Kidney (tissue), 14 donors: Measurements from ENCODE around the gene CEP104. TPM values are rescaled to one million over a fixed set of nuclear protein-coding genes. Genes with fewer than 3 reads are reported as not detected.

Experiments
- DNase-seq, 5 donors: peaks; one replicate each; pipeline ENCODE4 v3.0.0-alpha.2; 2013 to 2020
- FAIRE-seq: peaks from 2 replicates; lab custom pipeline; 2012; peaks lifted over from hg19 to GRCh38; lab: Jason Lieb, UNC
- H3K27ac ChIP-seq, 2 donors: one replicate each; pipeline ENCODE4 v1.7.0; 2013; ENCODE audit warnings: low read depth in 2 of 2, low read length in 2 of 2, inconsistent platforms in 1 of 2
- H3K27me3 ChIP-seq: one replicate; pipeline ENCODE4 v1.7.1; 2013; ENCODE audit warnings: low read length, inconsistent platforms; ENCODE audit not compliant: control insufficient read depth, insufficient read depth
- H3K36me3 ChIP-seq, 3 donors: one replicate each; pipeline versions ENCODE4 v1.7.0 to v1.7.1; 2013; ENCODE audit warnings: low read length in 3 of 3, control low read depth in 1 of 3, inconsistent platforms in 1 of 3; ENCODE audit not compliant: insufficient read depth in 3 of 3, control insufficient read depth in 2 of 3
- H3K4me1 ChIP-seq, 3 donors: one replicate each; pipeline versions ENCODE4 v1.7.0 to v1.7.1; 2013; ENCODE audit warnings: low read length in 3 of 3, inconsistent platforms in 1 of 3, low read depth in 1 of 3; ENCODE audit not compliant: control insufficient read depth in 2 of 3, insufficient read depth in 2 of 3
- H3K4me3 ChIP-seq, 3 donors: one replicate each; pipeline versions ENCODE4 v1.7.0 to v1.8.1; 2013; ENCODE audit warnings: low read length in 3 of 3, control low read depth in 1 of 3, inconsistent platforms in 1 of 3
- H3K9ac ChIP-seq, 3 donors: one replicate each; pipeline versions ENCODE4 v1.7.0 to v1.7.1; 2013; ENCODE audit warnings: low read length in 3 of 3, control low read depth in 1 of 3, inconsistent platforms in 1 of 3
- H3K9me3 ChIP-seq, 3 donors: one replicate each; pipeline versions ENCODE4 v1.7.0 to v1.7.1; 2013; ENCODE audit warnings: low read length in 3 of 3, control low read depth in 1 of 3, inconsistent platforms in 1 of 3; ENCODE audit not compliant: control insufficient read depth in 2 of 3, insufficient read depth in 1 of 3
- intact Hi-C: fragments of 100-400 bp; cut with DNase I; formaldehyde crosslinking; loops from one replicate; pipeline ENCODE4 v1.11.1; 2022
- polyA plus RNA-seq: library from polyadenylated mRNA; stranded (reverse); fragments of 350-450 nt; fragmentation: Illumina TruSeq; extraction: RNeasy Lipid Tissue Mini Kit (QIAGEN cat#74804); gene quantifications from one replicate; pipeline ENCODE4 v1.2.3, GENCODE V29; 2014; ENCODE audit warnings: low read depth, low replicate concordance; ENCODE audit not compliant: insufficient read depth
- total RNA-seq: library from RNA; stranded (reverse); fragmentation: NEBNext Ultra II Directional; extraction: Animal tissue kit (Norgen Biotek cat#: 25700); gene quantifications from one replicate; pipeline ENCODE4 v1.2.1, GENCODE V29; 2021
- TF ChIP-seq, protein P1 (sequence below): IDR thresholded peaks from 3 replicates; pipeline ENCODE4 v1.5.1; 2012; ENCODE audit warnings: mild to moderate bottlenecking, moderate library complexity, borderline replicate concordance; ENCODE audit not compliant: insufficient read depth; ENCODE audit errors: extremely low read depth
- donor health status: control.
- donor health status: control.
- donor health status: control.
- donor health status: control.
- donor health status: control.
- donor health status: DM: yes; HTN: yes; CAD: no.
- donor health status: Normal renal cell carcinoma (clear cell type).

Gene CEP104
- total and polyA plus RNA-seq, 2 donors from 2014 or later = 11.1 to 51.2 TPM

DNA sequence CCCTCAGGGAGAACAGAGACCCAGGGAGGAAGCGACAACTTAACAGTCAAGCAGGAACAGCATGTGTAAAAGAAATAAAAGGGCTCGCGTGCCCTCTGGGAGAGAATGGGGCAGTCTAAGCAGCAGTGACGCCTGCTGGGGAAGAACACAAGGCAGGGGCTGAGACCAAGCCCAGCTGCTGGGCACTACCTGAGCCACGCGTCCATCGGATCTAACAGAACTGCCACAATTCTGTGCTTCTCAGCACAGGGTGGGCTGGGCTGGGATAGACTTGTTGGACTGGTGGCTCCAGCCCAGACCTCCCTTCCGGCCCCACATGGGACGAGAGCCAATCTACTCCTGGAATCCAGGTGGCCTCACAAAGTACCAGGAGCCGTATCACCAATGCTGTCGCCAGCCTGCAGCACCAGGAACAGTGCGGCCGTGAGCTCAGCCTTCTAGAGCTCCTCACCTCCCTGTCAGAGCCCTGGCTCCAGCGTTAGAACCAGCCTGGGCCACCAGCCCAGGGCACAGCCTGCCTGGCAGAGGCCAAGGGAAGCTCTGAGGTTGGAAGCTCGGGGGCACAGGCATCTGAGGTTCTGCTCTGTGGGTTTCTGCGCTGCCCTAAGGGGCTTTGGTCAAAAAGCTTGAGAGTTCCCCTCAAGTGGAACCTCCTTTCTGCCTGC lies 68.1 kb downstream of the CEP104 start:
- Histone ChIP-seq H3K27me3 (no peaks in the 10 kb centered on the region), H3K9ac (no peak overlapping the region), H3K4me3 (no peak overlapping the region), H3K27ac (no peak overlapping the region), H3K9me3 (no peaks in the 10 kb centered on the region), H3K36me3 (peaks cover 0 to 11% (median 7%) of the 10 kb centered on the region in 3 donors), H3K4me1 (peaks cover 0 to 2% (median 0%) of the 10 kb centered on the region in 3 donors)
- DNase-seq (peak in 1 of 5 donors; percentile 60), FAIRE-seq (no peak)
- intact Hi-C loops = no loop called here
- TF ChIP-seq, protein P1, sequence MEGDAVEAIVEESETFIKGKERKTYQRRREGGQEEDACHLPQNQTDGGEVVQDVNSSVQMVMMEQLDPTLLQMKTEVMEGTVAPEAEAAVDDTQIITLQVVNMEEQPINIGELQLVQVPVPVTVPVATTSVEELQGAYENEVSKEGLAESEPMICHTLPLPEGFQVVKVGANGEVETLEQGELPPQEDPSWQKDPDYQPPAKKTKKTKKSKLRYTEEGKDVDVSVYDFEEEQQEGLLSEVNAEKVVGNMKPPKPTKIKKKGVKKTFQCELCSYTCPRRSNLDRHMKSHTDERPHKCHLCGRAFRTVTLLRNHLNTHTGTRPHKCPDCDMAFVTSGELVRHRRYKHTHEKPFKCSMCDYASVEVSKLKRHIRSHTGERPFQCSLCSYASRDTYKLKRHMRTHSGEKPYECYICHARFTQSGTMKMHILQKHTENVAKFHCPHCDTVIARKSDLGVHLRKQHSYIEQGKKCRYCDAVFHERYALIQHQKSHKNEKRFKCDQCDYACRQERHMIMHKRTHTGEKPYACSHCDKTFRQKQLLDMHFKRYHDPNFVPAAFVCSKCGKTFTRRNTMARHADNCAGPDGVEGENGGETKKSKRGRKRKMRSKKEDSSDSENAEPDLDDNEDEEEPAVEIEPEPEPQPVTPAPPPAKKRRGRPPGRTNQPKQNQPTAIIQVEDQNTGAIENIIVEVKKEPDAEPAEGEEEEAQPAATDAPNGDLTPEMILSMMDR = no peak

DNA sequence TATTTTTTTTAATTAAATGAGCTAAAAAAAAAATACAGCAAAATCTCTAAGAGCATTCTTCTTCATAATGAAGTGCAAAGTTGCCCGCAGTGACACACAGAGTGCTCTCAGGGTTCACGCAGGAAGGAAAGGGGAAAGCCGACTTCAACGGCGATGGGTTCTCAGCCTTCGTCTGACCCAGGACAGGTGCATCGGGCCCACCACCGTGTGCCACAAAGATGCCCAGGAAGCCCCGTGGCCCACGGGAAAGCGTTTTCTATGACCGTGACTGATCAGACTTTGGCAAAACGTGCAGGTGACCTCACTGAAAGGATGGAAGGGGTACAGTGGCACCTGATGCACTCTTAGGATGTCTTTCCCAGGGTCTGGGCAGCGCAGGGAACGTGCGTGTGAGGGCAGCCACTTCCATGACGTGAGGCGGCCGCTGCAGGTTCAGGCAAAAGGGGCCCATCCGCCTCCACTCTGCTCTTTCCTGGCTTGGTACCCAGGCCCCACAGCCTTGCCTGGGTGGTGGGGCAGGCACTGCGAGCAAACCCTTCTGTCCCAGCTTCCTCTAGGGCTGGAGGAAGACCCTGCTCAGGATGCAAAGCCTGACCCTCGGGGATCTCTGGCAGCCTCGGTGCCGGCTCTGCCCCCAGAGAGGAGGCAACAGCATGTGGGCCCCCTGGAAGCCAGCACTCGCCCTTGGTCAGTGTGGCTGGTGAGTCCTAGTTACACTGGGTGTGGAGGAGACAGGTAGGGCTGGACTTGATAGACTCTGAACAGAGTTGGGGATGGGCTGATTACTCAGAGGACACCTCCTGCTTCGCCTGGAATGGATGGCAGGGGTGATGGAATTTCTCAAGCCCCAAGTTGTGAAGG lies 69.0 kb downstream of the CEP104 start:
- Histone ChIP-seq H3K4me1 (peaks cover 0 to 2% (median 0%) of the 10 kb centered on the region in 3 donors), H3K36me3 (peaks cover 0 to 15% (median 10%) of the 10 kb centered on the region in 3 donors), H3K9ac (no peak overlapping the region), H3K9me3 (no peaks in the 10 kb centered on the region), H3K27ac (no peak overlapping the region), H3K27me3 (no peaks in the 10 kb centered on the region), H3K4me3 (no peak overlapping the region)
- TF ChIP-seq, protein P1 = no peak
- intact Hi-C loops = no loop called here
- FAIRE-seq (no peak), DNase-seq (peak in 1 of 5 donors; percentile 53)

DNA sequence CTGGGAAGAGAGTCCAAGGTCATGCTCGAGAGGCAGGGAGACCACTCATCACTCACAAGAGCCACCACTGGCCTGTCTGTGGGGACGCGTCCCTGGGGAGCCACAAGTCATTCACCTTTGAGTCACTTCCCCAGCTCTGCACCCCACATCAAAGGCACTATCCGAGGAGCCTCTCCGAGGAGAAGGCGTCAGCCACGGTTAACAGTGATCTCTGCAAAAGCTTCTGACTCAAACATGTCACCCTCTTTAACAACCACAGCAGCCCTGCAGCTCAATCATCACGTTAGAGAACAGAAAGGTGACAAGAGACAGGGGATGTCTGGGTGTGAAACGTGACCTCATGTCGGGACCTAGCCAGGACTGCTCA lies 69.7 kb downstream of the CEP104 start:
- no peaks in the 10 kb centered on the region for H3K27me3 ChIP-seq
- H3K27ac ChIP-seq = no peak overlapping the region
- no peak overlapping the region for H3K4me3 ChIP-seq
- TF ChIP-seq, protein P1 = no peak
- H3K9ac ChIP-seq = no peak overlapping the region
- peaks cover 0 to 2% (median 0%) of the 10 kb centered on the region in 3 donors for H3K4me1 ChIP-seq
- no peaks in the 10 kb centered on the region for H3K9me3 ChIP-seq
- peaks cover 2 to 20% (median 14%) of the 10 kb centered on the region in 3 donors for H3K36me3 ChIP-seq
- FAIRE-seq (no peak), DNase-seq (peak in 1 of 5 donors; percentile 57)
- intact Hi-C loops = no loop called here
